ENCODE data around the gene FTSJ3. TPM values are rescaled to one million over a fixed set of nuclear protein-coding genes. Genes with fewer than 3 reads are reported as not detected.

FTSJ3 gene
- total RNA-seq, 1 experiment from 2014 or later = 80.3 TPM

DNA sequence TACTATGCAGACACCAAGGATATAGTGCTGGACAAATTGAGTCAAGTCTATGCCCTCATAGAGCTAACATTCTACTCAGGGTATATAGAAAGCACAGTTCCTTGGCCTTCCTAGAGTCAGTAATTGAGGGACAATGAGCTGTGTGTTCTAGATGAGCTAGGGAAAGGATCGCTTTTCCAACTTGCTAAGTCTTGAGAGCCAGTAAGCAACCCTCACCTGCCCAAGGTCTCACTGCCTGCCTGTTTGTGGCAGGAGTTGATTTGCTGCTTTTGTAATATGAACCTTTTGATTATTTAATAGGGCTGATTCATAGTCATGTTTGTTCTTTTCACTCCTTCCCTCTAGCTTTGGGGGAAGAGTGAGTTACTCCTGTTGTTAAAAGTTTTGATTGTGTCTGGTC, 47.0 kb downstream of the FTSJ3 start:
- peaks cover under 1% of the 10 kb centered on the region for H3K23me2 ChIP-seq (ENCODE audit: insufficient read length, low read depth, low read length, poor library complexity, severe bottlenecking)
- no peaks in the 10 kb centered on the region; the same call in 1 of the 2 replicates for H3K4me1 ChIP-seq (ENCODE audit: insufficient read depth, low read length)
- no peak overlapping the region for H3K18ac ChIP-seq (ENCODE audit: insufficient read length, low read depth, low read length)
- H2BK20ac ChIP-seq (ENCODE audit: low read depth, low read length, poor library complexity, severe bottlenecking) = no peak overlapping the region
- no peak overlapping the region for H2BK120ac ChIP-seq (ENCODE audit: low read depth, low read length, poor library complexity, severe bottlenecking)
- no peak overlapping the region for H2BK12ac ChIP-seq (ENCODE audit: insufficient read length, low read depth, low read length)
- WGBS (ENCODE audit: extremely low coverage, insufficient read length, low lambda C conversion rate) = no CpG with 5 or more reads among the region's 1 CpG
- H3K4me2 ChIP-seq (ENCODE audit: insufficient read depth, insufficient read length, low read length) = no peak overlapping the region
- no peak overlapping the region for H2AFZ ChIP-seq (ENCODE audit: low read length)
- H4K20me1 ChIP-seq (ENCODE audit: control insufficient read depth, insufficient read depth, insufficient read length) = peaks cover 2% of the 10 kb centered on the region
- peaks cover 9 to 12% of the 10 kb centered on the region in 2 experiments for H3K4me1 Mint-ChIP-seq
- peaks cover 19 to 53% (median 52%) of the 10 kb centered on the region in 3 experiments; a peak in 6 of 7 replicates for H3K36me3 Mint-ChIP-seq (ENCODE audit: insufficient read depth in 1 of 3, low read depth in 3 of 3)
- H4K91ac ChIP-seq (ENCODE audit: insufficient read length, low read depth, low read length) = no peak overlapping the region
- H3K79me2 ChIP-seq (ENCODE audit: insufficient read depth, low read length) = peaks cover 68% of the 10 kb centered on the region
- no peak overlapping the region for H3K27ac ChIP-seq (ENCODE audit: insufficient read length, low read depth, low read length)
- no peaks in the 10 kb centered on the region for H3K27me3 ChIP-seq (ENCODE audit: insufficient read depth, low read length)
- H3K27ac Mint-ChIP-seq = 0 out of 7 replicates have a peak overlapping the region, but pooled peaks of 1 of the 3 experiments have one; percentile 8
- no peak overlapping the region for H3K9ac ChIP-seq (ENCODE audit: extremely low read depth, insufficient read length, low read length)
- H4K8ac ChIP-seq (replicated peaks; ENCODE audit: insufficient read length, low read depth, low read length) = no peak overlapping the region
- no peak overlapping the region for H3K4me3 Mint-ChIP-seq
- H3K14ac ChIP-seq (ENCODE audit: insufficient read depth, low read length) = no peak overlapping the region
- no peak overlapping the region for H3T11ph ChIP-seq (ENCODE audit: low read length)
- no peak for DNase-seq
- H4K5ac ChIP-seq (ENCODE audit: insufficient read length, low read depth, low read length) = no peak overlapping the region
- no peaks in the 10 kb centered on the region for H3K27me3 Mint-ChIP-seq (ENCODE audit: low read depth)
- no peak overlapping the region for H3K56ac ChIP-seq (ENCODE audit: insufficient read length, low read depth, low read length)
- no peak overlapping the region for H2AK5ac ChIP-seq (ENCODE audit: insufficient read length, low read length)
- H3K9me3 Mint-ChIP-seq = no peaks in the 10 kb centered on the region
- H3K9me3 ChIP-seq (ENCODE audit: control insufficient read depth, low read depth, low read length) = no peaks in the 10 kb centered on the region
- H3K4ac ChIP-seq (ENCODE audit: low read depth, low read length) = no peak overlapping the region
- TF ChIP-seq CTCF (conservative IDR thresholded peaks at IDR 0.05) = no peak
- no peak overlapping the region for H3K23ac ChIP-seq (ENCODE audit: insufficient read length, low read depth, low read length)
- no peak overlapping the region for H2BK5ac ChIP-seq (ENCODE audit: insufficient read length, low read length)
- no peaks in the 10 kb centered on the region for H3K79me1 ChIP-seq (ENCODE audit: insufficient read depth, low read depth, low read length, poor library complexity, severe bottlenecking)
- H2BK15ac ChIP-seq (ENCODE audit: low read depth, low read length) = no peak overlapping the region
